ENCODE results near the gene HIVEP2.

- TF ChIP-seq EZH2phosphoT487 (IDR thresholded peaks at IDR 0.05; ENCODE audit: insufficient read depth, low read depth), result no peak
- no peak for TF ChIP-seq EZH2 (IDR thresholded peaks at IDR 0.05; ENCODE audit: insufficient read depth, poor library complexity, severe bottlenecking)
These were observed 44.6 kb downstream of the HIVEP2 start for GRCh38 chr6:142900227-142900971.
